Measurements from ENCODE around the gene ARFGEF3. TPM values are rescaled to one million over a fixed set of nuclear protein-coding genes. Genes with fewer than 3 reads are reported as not detected.

Gene ARFGEF3
- total RNA-seq, 1 donor from 2014 or later: 0.47 TPM

DNA sequence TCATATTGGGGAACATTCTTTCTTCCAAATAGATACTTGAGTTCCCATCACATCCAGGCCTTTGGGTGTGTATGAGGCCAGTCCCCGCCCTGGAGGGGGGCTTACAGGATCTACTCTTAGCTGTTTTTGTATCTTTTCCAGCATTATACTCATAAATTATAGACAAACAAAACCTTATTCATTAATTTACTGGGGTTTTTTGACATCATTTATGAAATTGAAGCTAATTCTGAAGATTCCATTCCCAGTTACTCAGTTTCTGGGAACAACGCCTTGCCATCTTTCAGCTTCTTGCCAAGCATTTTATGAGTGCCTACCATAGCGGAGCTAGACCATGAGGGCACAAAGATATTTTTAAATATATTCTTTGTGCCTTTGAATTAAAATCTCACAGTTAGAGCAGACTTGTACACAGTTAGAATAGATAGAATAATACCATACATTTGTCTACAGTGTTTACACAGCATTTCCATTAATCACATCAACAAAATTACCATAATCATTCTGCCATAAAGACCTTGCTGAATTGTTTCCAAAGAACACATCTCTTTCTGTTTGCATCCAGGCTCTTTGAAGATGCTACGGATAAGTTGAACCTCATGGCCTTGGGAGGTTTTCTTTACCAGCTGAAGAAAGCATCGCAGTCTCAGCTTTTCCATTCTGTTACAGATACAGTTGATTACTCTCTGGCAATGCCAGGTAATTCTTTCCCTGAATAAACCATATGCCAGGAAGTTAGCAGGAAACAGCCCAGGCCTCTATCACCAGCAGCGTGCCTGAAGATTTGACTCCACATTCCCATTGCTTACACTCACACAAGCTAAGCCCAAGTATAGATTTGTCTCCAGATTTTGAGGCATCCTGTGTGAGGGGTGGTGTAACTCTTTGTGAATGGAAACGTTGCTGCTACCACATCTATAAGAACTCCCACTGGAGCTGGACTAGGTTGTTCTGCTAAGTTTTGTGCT lies 132.0 kb downstream of the ARFGEF3 start:
- intact Hi-C loops (cut with micrococcal nuclease): no loop called here
- H3K4me1 Mint-ChIP-seq: peaks cover 5% of the 10 kb centered on the region
- no peaks in the 10 kb centered on the region for H3K9me3 Mint-ChIP-seq
- H3K36me3 Mint-ChIP-seq (ENCODE audit: low read depth): no peaks in the 10 kb centered on the region
- no peak overlapping the region for H3K27ac Mint-ChIP-seq
- H3K4me3 Mint-ChIP-seq: no peak overlapping the region
- no peak for DNase-seq
- no peaks in the 10 kb centered on the region for H3K27me3 Mint-ChIP-seq

DNA sequence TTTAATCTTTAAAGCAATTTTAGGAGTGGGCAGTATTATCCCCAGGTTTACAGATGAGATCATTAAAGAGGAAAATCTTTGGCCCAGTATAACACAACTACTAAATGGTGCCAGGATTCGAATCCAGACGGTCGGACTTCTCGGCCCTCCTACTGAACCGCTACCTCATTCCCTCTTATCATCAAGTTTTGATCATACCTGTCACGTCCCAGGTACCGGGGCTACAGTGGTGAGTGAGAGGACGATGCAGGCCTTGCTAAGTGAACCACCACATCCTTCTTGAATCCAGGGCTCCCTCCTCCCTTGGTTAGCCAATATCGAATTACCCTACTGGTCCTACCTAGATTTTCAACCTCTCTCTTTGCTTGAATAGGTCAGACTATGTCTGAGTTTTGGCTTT lies 134.6 kb downstream of the ARFGEF3 start:
- Mint-ChIP-seq H3K9me3 (no peaks in the 10 kb centered on the region), H3K27me3 (peaks cover 6% of the 10 kb centered on the region), H3K4me1 (peaks cover 3% of the 10 kb centered on the region), H3K4me3 (no peak overlapping the region), H3K36me3 (ENCODE audit: low read depth) (no peaks in the 10 kb centered on the region), H3K27ac (no peak overlapping the region)
- no peak for DNase-seq
- intact Hi-C loops (cut with micrococcal nuclease): no loop called here

DNA sequence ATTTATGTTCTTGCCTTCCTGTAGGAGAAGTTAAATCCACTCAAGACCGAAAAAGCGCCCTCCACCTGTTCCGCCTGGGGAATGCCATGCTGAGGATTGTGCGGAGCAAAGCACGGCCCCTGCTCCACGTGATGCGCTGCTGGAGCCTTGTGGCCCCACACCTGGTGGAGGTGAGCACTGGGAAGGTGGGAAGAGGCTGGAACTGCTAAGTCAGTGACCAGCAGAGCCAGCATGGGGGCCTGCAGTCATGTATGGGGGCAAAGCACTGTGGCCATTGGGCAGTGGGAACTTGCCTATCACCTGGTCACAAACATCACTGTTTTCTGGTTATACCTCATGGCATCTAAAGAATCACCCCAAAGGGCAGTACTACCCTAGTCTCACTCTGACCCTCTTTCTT lies 135.0 kb downstream of the ARFGEF3 start:
- intact Hi-C loops (cut with micrococcal nuclease): no loop called here
- no peaks in the 10 kb centered on the region for H3K9me3 Mint-ChIP-seq
- no peak overlapping the region for H3K4me3 Mint-ChIP-seq
- peaks cover 3% of the 10 kb centered on the region for H3K4me1 Mint-ChIP-seq
- H3K27me3 Mint-ChIP-seq: peaks cover 10% of the 10 kb centered on the region
- DNase-seq: no peak
- H3K36me3 Mint-ChIP-seq (ENCODE audit: low read depth): no peaks in the 10 kb centered on the region
- H3K27ac Mint-ChIP-seq: no peak overlapping the region

DNA sequence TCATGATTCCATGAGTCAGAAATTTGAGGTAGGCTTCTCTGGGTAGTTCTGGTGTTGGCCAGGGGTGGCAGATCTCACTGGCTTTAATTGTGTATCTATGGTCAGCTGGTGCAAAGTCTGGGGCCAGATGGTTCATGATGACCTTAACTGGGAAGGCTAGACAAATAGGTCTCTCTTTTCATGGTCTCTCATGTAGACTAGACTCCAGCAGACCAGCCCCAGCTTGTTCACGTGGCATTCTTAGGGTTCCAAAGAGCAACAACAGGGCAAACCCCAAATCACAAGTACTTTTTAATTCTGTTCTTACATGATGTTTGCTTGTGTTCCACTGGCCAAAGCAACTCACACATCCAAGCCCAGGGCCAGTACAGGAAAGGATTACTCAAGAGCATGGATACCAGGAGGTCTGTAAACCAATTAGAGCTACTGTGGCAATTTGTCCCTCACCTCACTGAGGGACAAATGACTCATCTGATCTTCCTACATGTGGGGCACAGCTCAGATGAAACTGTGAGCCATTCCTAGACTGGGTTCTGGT lies 136.1 kb downstream of the ARFGEF3 start:
- peaks cover 10% of the 10 kb centered on the region for H3K27me3 Mint-ChIP-seq
- no peak for DNase-seq
- H3K9me3 Mint-ChIP-seq: no peaks in the 10 kb centered on the region
- no peaks in the 10 kb centered on the region for H3K36me3 Mint-ChIP-seq (ENCODE audit: low read depth)
- intact Hi-C loops (cut with micrococcal nuclease): no loop called here
- H3K4me1 Mint-ChIP-seq: peaks cover 3% of the 10 kb centered on the region
- H3K27ac Mint-ChIP-seq: peak overlapping the region; percentile 21
- no peak overlapping the region for H3K4me3 Mint-ChIP-seq

DNA sequence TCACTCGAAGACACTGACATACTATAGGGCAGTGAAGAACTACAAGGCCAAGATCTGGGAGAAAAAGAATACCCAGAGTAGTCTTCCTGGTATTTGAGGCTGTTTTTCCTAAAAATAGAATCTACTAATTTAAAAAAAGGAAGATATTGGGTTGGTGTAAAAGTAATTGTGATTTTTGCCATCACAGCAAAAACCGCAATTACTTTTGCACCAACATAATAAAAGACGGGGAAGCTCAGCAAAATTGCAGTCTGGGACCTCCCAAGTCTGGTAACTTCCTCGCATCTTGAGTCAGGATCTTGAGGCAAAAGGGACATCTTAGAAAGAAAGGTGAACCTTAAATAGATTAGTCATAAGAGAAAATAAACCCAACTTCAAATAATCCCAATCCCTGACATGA lies 138.7 kb downstream of the ARFGEF3 start:
- H3K9me3 Mint-ChIP-seq: no peaks in the 10 kb centered on the region
- H3K36me3 Mint-ChIP-seq (ENCODE audit: low read depth): no peaks in the 10 kb centered on the region
- H3K4me3 Mint-ChIP-seq: no peak overlapping the region
- intact Hi-C loops (cut with micrococcal nuclease): no loop called here
- peaks cover 11% of the 10 kb centered on the region for H3K27me3 Mint-ChIP-seq
- H3K27ac Mint-ChIP-seq: no peak overlapping the region
- H3K4me1 Mint-ChIP-seq: peaks cover 3% of the 10 kb centered on the region
- DNase-seq: no peak

DNA sequence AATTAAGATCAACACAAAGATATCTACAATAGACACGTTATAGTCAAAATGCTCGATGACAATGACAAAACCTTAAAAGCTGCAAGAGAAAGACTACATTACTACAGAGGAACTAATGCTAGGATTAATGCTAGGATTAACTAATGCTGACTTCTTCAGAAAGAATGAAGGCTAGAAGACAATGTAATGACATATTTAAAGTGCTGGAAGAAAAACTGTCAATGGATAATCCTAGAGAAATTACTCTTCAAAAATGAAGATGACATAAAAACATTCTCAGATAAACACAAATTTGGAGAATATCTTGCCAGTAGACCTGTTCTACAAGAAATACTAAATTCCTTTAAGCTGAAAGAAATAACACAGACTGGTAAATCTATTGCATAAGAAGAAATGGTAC lies 140.8 kb downstream of the ARFGEF3 start:
- Mint-ChIP-seq H3K9me3 (no peaks in the 10 kb centered on the region), H3K36me3 (ENCODE audit: low read depth) (no peaks in the 10 kb centered on the region), H3K27me3 (peaks cover 11% of the 10 kb centered on the region), H3K4me1 (peaks cover 3% of the 10 kb centered on the region), H3K27ac (no peak overlapping the region), H3K4me3 (no peak overlapping the region)
- DNase-seq: no peak
- intact Hi-C loops (cut with micrococcal nuclease): no loop called here

DNA sequence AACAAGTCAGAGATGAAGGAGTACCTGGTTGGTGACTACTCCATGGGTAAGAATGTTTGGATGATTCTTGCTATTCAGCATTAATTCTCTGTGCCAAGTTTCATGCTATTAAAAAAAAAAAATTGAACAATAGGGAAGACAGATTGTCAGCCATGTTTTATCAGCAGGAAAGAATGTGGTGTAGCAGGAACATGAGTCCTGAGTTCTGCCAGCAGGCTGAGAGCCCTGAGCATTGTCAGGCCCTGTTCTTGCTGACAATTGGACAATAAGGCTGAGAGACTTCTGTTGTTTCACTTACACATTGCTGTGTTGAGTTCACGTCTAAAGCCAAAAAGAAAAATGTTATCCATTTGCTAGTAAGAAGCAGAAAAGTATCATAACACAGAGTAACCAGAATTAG lies 145.6 kb downstream of the ARFGEF3 start:
- Mint-ChIP-seq H3K9me3 (no peaks in the 10 kb centered on the region), H3K27ac (no peak overlapping the region), H3K4me3 (no peak overlapping the region), H3K4me1 (no peaks in the 10 kb centered on the region), H3K27me3 (peaks cover 3% of the 10 kb centered on the region), H3K36me3 (ENCODE audit: low read depth) (no peaks in the 10 kb centered on the region)
- intact Hi-C loops (cut with micrococcal nuclease): no loop called here
- no peak for DNase-seq

DNA sequence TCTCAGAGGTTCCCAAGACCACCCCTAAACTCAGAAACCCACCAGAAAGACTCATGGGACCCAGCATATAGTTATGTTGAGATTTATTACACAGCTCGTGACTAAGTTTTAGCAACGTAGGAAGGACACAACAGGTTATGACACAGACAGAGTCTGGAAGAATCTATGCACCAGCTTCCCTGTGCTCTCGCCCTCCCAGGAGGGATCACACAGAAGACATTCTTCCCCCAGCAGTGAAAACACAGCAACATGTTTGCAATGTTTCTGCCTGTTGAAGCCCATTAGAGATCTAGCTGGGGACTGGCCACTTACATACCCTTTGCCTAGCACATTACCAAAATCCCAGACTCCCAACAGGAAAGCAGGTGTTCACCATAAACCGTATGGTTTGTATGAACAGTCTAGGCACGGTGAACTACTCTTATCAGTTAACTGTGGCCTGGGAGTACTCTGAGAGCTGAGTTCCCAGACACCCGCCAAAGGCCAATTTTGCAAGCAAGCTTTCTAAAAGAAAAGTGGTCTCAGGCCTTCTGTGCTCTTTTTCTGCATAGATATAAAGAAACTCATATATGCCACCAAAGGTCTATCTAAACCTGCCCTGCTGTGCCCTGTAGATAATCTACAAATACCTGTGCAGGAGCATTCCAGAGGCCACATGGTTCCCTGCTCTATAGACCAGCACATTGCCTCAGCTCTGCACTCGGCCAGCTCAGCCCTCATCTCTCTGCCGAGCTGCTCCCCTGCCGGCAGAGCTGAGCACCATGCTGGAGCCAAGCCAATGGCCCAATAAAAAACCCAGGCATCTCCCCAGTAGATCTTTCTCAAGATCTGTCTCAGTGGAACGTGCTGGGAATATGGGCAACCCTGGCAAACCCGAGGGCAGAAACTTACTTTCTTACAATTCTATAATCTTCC lies 146.3 kb downstream of the ARFGEF3 start:
- no peaks in the 10 kb centered on the region for H3K9me3 Mint-ChIP-seq
- H3K4me3 Mint-ChIP-seq: no peak overlapping the region
- H3K36me3 Mint-ChIP-seq (ENCODE audit: low read depth): no peaks in the 10 kb centered on the region
- intact Hi-C loops (cut with micrococcal nuclease): no loop called here
- H3K27ac Mint-ChIP-seq: no peak overlapping the region
- H3K4me1 Mint-ChIP-seq: no peaks in the 10 kb centered on the region
- DNase-seq: peak; percentile 29
- peaks cover 3% of the 10 kb centered on the region for H3K27me3 Mint-ChIP-seq

DNA sequence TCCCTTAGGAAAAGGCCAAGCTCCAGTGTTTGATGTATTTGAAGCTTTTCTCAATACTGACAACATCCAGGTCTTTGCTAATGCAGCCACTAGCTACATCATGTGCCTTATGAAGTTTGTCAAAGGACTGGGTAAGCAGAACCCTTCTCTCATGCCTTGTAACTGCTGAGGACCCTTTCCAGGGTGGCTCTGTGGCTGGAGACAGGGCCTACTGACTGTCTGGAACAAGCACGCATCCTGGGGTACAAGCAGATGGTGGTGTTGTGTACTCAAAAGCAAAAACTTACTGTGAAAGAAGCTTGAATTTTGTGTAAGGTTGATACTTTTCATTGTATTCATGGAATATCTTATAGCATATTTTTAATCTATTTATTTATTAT lies 147.0 kb downstream of the ARFGEF3 start:
- Mint-ChIP-seq H3K36me3 (ENCODE audit: low read depth) (no peaks in the 10 kb centered on the region), H3K4me3 (no peak overlapping the region), H3K27me3 (peaks cover 3% of the 10 kb centered on the region), H3K9me3 (no peaks in the 10 kb centered on the region), H3K4me1 (no peaks in the 10 kb centered on the region), H3K27ac (no peak overlapping the region)
- intact Hi-C loops (cut with micrococcal nuclease): no loop called here
- DNase-seq: no peak

DNA sequence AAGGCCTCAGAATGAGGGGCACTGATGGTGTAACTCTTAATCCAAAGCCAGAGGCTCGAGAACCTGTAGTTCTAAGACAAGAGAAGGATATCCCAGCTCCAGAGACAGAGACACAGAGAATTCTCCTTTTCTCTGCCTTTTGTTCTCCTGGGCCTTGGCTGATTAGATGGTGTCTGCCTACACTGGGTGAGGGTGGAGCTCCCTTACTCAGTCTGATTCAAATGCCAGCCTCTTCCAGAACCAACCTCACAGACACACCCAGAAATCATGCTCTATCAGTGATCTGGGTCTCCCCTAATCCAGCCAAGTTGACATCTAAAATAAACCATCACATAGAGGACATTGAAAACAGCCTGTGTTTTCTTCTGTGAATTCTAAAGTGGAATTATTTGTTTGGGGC lies 148.0 kb downstream of the ARFGEF3 start:
- Mint-ChIP-seq H3K9me3 (no peaks in the 10 kb centered on the region), H3K27me3 (peaks cover 1% of the 10 kb centered on the region), H3K36me3 (ENCODE audit: low read depth) (no peaks in the 10 kb centered on the region), H3K4me1 (no peaks in the 10 kb centered on the region), H3K4me3 (no peak overlapping the region), H3K27ac (no peak overlapping the region)
- DNase-seq: peak; percentile 24
- intact Hi-C loops (cut with micrococcal nuclease): no loop called here

DNA sequence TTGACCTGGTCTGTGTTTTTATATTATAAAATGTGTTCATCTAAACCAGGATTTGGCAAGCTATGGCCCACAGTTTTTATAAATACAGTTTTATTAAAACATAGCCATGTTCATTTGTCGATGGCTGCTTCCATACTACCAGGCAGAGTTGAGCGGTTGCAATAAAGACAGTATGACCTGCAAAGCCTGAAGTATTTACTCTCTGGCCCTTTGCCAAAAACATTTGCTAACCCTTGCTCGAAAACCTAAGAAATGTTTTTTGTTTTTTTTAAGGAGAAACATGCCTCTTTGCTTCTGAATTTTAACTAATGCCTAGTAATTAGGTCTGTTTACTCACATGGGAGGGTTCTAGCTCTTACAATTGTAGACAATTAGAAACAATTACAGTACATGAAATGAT lies 148.6 kb downstream of the ARFGEF3 start:
- Mint-ChIP-seq H3K27me3 (peaks cover 4% of the 10 kb centered on the region), H3K4me1 (no peaks in the 10 kb centered on the region), H3K27ac (no peak overlapping the region), H3K36me3 (ENCODE audit: low read depth) (no peaks in the 10 kb centered on the region), H3K9me3 (no peaks in the 10 kb centered on the region), H3K4me3 (no peak overlapping the region)
- DNase-seq: no peak
- intact Hi-C loops (cut with micrococcal nuclease): no loop called here

DNA sequence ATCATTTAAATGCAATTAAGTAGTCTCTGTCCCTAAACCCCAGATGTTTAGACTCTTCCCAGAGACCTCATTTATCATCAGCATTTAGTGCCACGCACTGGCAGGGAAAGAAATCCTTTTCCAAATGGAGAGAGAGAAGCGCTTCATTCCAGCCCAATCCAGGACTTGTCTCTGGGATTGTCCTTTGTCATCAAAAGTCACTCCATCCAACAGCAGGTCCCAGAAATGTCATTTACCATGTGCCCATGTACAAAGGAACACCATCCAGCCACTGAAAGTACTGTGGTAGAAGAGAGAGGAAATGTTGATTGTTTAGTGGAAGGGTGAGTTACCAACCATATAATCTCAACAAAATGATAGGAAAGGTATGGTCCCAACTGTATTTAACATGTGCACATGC lies 149.1 kb downstream of the ARFGEF3 start:
- no peaks in the 10 kb centered on the region for H3K36me3 Mint-ChIP-seq (ENCODE audit: low read depth)
- H3K4me1 Mint-ChIP-seq: no peaks in the 10 kb centered on the region
- peak; percentile 47 for DNase-seq
- H3K27ac Mint-ChIP-seq: no peak overlapping the region
- intact Hi-C loops (cut with micrococcal nuclease): no loop called here
- H3K4me3 Mint-ChIP-seq: no peak overlapping the region
- no peaks in the 10 kb centered on the region for H3K9me3 Mint-ChIP-seq
- peaks cover 6% of the 10 kb centered on the region for H3K27me3 Mint-ChIP-seq

DNA sequence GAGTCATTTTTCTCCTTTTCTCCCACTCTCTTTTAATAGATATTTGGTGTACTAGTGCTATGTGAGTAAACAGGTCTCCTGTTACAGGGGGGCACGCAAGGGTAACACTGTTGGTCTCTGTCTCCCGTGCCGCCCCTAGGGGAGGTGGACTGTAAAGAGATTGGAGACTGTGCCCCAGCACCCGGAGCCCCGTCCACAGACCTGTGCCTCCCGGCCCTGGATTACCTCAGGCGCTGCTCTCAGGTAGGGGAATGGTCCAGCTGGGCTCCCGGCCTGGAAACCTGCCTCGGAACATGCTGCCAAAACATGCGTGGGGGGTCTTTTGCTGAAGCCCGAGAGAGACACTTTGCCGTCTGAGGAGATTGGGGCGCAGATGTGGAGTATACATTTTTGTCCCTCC lies 149.5 kb downstream of the ARFGEF3 start:
- Mint-ChIP-seq H3K27me3 (peaks cover 6% of the 10 kb centered on the region), H3K4me3 (no peak overlapping the region), H3K9me3 (no peaks in the 10 kb centered on the region), H3K36me3 (ENCODE audit: low read depth) (no peaks in the 10 kb centered on the region), H3K4me1 (no peaks in the 10 kb centered on the region), H3K27ac (no peak overlapping the region)
- intact Hi-C loops (cut with micrococcal nuclease): no loop called here
- peak; percentile 48 for DNase-seq

All from activated CD4-positive, alpha-beta T cell treated with anti-CD3 and anti-CD28 coated beads, Interleukin-2, amount 10 ng/mL, durations not matched to agents 24 days and 14 days (primary cell).